Loucy (cell line): ENCODE results near the gene LENG8.
"Not testable (repeated sequence)": the region's sequence is repeated elsewhere in the genome, so short reads cannot be mapped to it uniquely, and the experiment has no call there.

ENCODE experiments used
- H2AFZ ChIP-seq: fragments of 200-600 bp; sonication (generic); 2 replicates; pipeline ENCODE4 v1.6.0; 2016; ENCODE audit warnings: antibody characterized with exemption, mild to moderate bottlenecking, low read length, moderate library complexity
- H3F3A ChIP-seq: fragments of 200-600 bp; 2 replicates; pipeline ENCODE4 v1.6.0; 2016; ENCODE audit warnings: antibody characterized with exemption, low read depth, mild to moderate bottlenecking
- H3K27me3 ChIP-seq: fragments of 200-600 bp; sonication (generic); 2 replicates; pipeline ENCODE4 v1.6.1; 2014; ENCODE audit warnings: low read length, mild to moderate bottlenecking; ENCODE audit not compliant: insufficient read depth, poor library complexity, severe bottlenecking
- H3K36me3 ChIP-seq: fragments of 200-600 bp; sonication (generic); 2 replicates; pipeline ENCODE4 v1.6.1; 2016; ENCODE audit warnings: low read length; ENCODE audit not compliant: insufficient read depth
- H3K4me1 ChIP-seq: fragments of 200-600 bp; sonication (generic); 2 replicates; pipeline ENCODE4 v1.5.1; 2014; ENCODE audit warnings: low read length, mild to moderate bottlenecking; ENCODE audit not compliant: insufficient read depth, poor library complexity, severe bottlenecking
- H3K4me2 ChIP-seq: fragments of 200-600 bp; sonication (generic); 2 replicates; pipeline ENCODE4 v1.6.0; 2014; ENCODE audit warnings: antibody characterized with exemption, low read length, low read depth, mild to moderate bottlenecking; ENCODE audit not compliant: poor library complexity, severe bottlenecking
- H3K4me3 ChIP-seq: fragments of 200-600 bp; sonication (generic); 2 replicates; pipeline ENCODE4 v1.5.1; 2014; ENCODE audit warnings: low read length, mild to moderate bottlenecking, mixed read lengths; ENCODE audit not compliant: poor library complexity, severe bottlenecking
- H3K79me2 ChIP-seq: fragments of 200-600 bp; sonication (generic); 2 replicates; pipeline ENCODE4 v1.6.1; 2014; ENCODE audit warnings: low read length; ENCODE audit not compliant: insufficient read depth
- H3K9ac ChIP-seq: fragments of 200-600 bp; sonication (generic); 2 replicates; pipeline ENCODE4 v1.6.0; 2014; ENCODE audit warnings: mild to moderate bottlenecking, low read depth, low read length, moderate library complexity; ENCODE audit not compliant: poor library complexity, severe bottlenecking
- H3K9me2 ChIP-seq: fragments of 200-600 bp; sonication (generic); replicated peaks from 2 replicates; pipeline ENCODE4 v1.6.1; 2016; ENCODE audit warnings: low read depth, low read length, mixed read lengths
- H3K9me3 ChIP-seq: fragments of 200-600 bp; sonication (generic); 2 replicates; pipeline ENCODE4 v1.6.1; 2014; ENCODE audit warnings: mild to moderate bottlenecking, antibody characterized with exemption, low read length, low read depth; ENCODE audit not compliant: insufficient read depth
- H4K20me1 ChIP-seq: fragments of 200-600 bp; sonication (generic); 2 replicates; pipeline ENCODE4 v1.6.0; 2014; ENCODE audit warnings: antibody characterized with exemption, low read length, mild to moderate bottlenecking; ENCODE audit not compliant: insufficient read depth, poor library complexity, severe bottlenecking
- CTCF ChIP-seq: fragments of 200-600 bp; sonication (generic); conservative IDR thresholded peaks from 2 replicates; pipeline ENCODE4 v1.5.1; 2014; ENCODE audit warnings: mild to moderate bottlenecking, antibody characterized with exemption, low read length
- EZH2phosphoT487 ChIP-seq: fragments of 200-600 bp; IDR thresholded peaks from 2 replicates; pipeline ENCODE4 v1.6.1; 2018; ENCODE audit warnings: antibody characterized with exemption, mild to moderate bottlenecking, moderate library complexity, borderline replicate concordance

LENG8 gene

DNA sequence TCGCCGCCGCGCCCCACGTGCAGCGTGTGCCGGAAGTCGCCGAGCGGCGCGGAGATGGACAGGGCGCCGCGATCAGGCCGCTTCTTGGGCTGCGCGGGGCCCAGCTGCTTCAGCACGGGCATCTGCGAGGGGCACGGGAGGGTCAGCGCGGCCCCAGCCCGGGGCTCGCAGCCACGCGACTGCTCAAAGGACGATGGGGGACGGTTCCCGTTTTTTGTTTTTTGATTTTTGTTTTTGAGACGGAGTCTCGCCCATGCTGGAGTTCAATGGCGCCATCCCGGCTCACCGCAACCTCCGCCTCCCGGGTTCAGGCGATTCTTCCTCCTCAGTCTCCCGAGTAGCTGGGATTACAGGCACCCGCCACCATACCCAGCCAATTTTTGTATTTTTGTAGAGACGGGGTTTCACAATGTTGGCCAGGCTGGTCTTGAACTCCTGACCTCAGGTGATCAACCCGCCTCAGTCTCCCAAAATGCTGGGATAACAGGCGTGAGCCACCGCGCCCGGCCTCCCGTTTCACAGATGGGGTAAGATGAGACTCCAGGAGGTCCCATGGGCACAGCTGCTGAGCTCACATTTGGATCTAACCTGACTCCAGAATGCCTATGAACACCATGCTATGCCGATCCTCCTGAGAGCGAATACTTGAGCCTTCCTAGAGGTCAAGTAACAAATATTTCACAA, 16.6 kb downstream of the LENG8 start:
- Histone ChIP-seq H3K4me3 (no peak overlapping the region), H3K9me2 (no peaks in the 10 kb centered on the region), H2AFZ (no peak overlapping the region), H3F3A (peaks cover 5% of the 10 kb centered on the region; the same call in 1 of the 2 replicates), H3K36me3 (peaks cover 9% of the 10 kb centered on the region; the same call in 1 of the 2 replicates), H3K9me3 (no peaks in the 10 kb centered on the region), H3K4me1 (peaks cover 8% of the 10 kb centered on the region), H3K9ac (no peak overlapping the region), H3K4me2 (no peak overlapping the region), H4K20me1 (peaks cover 5% of the 10 kb centered on the region), H3K79me2 (no peaks in the 10 kb centered on the region), H3K27me3 (no peaks in the 10 kb centered on the region)
- TF ChIP-seq EZH2phosphoT487 (no peak), CTCF (no peak)

- H3K36me3 ChIP-seq, H3K4me3 ChIP-seq, H3K79me2 ChIP-seq, H2AFZ ChIP-seq, H3K4me2 ChIP-seq, H4K20me1 ChIP-seq, H3F3A ChIP-seq, H3K9ac ChIP-seq, H3K9me3 ChIP-seq, H3K4me1 ChIP-seq, H3K9me2 ChIP-seq, H3K27me3 ChIP-seq: not testable (repeated sequence)
Observed at GRCh38 chr19:54466110-54466480, 17.1 kb downstream of the LENG8 start.

GRCh38 chr19:54469496-54469934, 20.5 kb downstream of the LENG8 start:
- H3K79me2 ChIP-seq: no peaks in the 10 kb centered on the region
- peaks cover under 1% of the 10 kb centered on the region for H3K4me1 ChIP-seq
- no peaks in the 10 kb centered on the region for H3K36me3 ChIP-seq
- H4K20me1 ChIP-seq: no peaks in the 10 kb centered on the region
- H3K27me3 ChIP-seq: no peaks in the 10 kb centered on the region
- no peak overlapping the region for H2AFZ ChIP-seq
- no peaks in the 10 kb centered on the region for H3K9me3 ChIP-seq
- no peak overlapping the region for H3K9ac ChIP-seq
- H3K9me2 ChIP-seq: no peaks in the 10 kb centered on the region
- H3K4me2 ChIP-seq: no peak overlapping the region
- TF ChIP-seq EZH2phosphoT487 (no peak), CTCF (no peak)
- H3K4me3 ChIP-seq: no peak overlapping the region
- H3F3A ChIP-seq: no peaks in the 10 kb centered on the region

DNA sequence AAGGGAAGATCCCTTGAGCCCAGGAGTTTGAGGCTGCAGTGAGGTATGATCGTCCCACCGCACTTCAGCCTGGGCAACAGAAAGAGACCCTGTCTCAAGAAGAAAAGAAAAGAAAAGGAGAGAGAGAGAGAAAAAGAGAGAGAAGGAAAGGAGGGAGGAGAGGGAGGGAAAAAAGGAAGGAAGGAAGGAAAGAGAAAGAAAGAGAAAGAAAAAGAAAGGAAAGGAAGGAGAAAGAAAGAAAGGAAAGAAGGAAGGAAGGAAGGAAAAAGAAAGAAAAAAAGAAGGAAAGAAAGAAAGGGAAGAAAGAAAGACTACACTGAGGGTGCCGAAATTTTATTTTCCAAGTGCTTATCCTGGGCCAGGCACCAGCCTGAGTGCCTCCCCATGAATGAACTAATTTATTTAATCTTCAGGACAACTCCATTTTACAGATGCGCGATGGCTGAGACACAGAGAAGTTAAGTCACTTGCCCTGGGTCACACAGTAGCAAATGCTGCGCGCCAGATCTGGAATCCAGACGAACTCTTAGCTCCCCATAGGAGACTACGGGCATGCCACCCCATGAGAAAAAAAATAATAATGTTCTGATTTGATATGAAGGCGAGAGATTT, 21.4 kb downstream of the LENG8 start:
- no peaks in the 10 kb centered on the region for H3K4me1 ChIP-seq
- no peak overlapping the region for H2AFZ ChIP-seq
- H3F3A ChIP-seq: no peaks in the 10 kb centered on the region
- no peak for TF ChIP-seq EZH2phosphoT487
- no peak for TF ChIP-seq CTCF
- no peaks in the 10 kb centered on the region for H3K79me2 ChIP-seq
- H3K4me3 ChIP-seq: no peak overlapping the region
- no peaks in the 10 kb centered on the region for H4K20me1 ChIP-seq
- no peaks in the 10 kb centered on the region for H3K9me3 ChIP-seq
- no peak overlapping the region for H3K4me2 ChIP-seq
- no peaks in the 10 kb centered on the region for H3K9me2 ChIP-seq
- no peaks in the 10 kb centered on the region for H3K27me3 ChIP-seq
- H3K36me3 ChIP-seq: no peaks in the 10 kb centered on the region
- no peak overlapping the region for H3K9ac ChIP-seq
